ENCODE results near the gene YPEL4. TPM values are rescaled to one million over a fixed set of nuclear protein-coding genes. Genes with fewer than 3 reads are reported as not detected.

The YPEL4 gene
- total RNA-seq, 2 experiments from 2014 or later: 6.9 to 7.1 TPM

GRCh38 chr11:57615308-57615707 is 34.4 kb downstream of the YPEL4 start:
- H3K36me3 Mint-ChIP-seq: no peaks in the 10 kb centered on the region
- POLR2A ChIA-PET: no interaction called here
- H3K27me3 Mint-ChIP-seq: peaks cover 11% of the 10 kb centered on the region
- H3K27ac Mint-ChIP-seq: no peak overlapping the region
- ATAC-seq (ENCODE audit: low read depth) (no peak), DNase-seq (no peak)
- peaks cover 5% of the 10 kb centered on the region for H3K9me3 Mint-ChIP-seq
- H3K4me3 Mint-ChIP-seq: no peak overlapping the region
- H3K4me1 Mint-ChIP-seq: no peaks in the 10 kb centered on the region

- no peak overlapping the region for H3K4me3 Mint-ChIP-seq
- H3K36me3 Mint-ChIP-seq: no peaks in the 10 kb centered on the region
- DNase-seq (no peak), ATAC-seq (ENCODE audit: low read depth) (no peak)
- no peak overlapping the region for H3K27ac Mint-ChIP-seq
- H3K4me1 Mint-ChIP-seq: no peaks in the 10 kb centered on the region
- H3K9me3 Mint-ChIP-seq: peaks cover 2% of the 10 kb centered on the region
- POLR2A ChIA-PET: interaction anchor here (0.6 kb wide), 1 partner anchor 39 kb away, joined by 5 read pairs; no protein-coding TSS in a partner anchor
- H3K27me3 Mint-ChIP-seq: peaks cover 18% of the 10 kb centered on the region
These were observed 35.4 kb downstream of the YPEL4 start for GRCh38 chr11:57614234-57614772.

DNA sequence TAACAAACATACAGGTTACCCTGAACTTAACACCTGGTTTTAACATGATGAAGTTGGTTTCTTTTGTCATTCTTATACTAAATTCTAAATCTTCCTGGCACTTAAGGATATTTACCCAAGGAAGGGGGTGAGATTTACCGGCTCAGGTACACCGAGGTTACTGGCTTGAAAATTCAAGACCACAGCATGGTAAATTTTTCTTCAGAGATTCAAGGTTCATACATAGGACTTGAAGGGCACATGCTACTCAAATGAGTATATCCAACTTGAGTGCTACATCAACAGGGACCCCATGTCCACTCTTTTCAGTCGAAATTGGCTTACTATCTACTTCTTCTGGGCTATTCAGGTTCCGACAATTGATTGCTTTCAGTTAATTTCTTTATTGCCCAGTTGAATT is 39.5 kb downstream of the YPEL4 start:
- Mint-ChIP-seq H3K9me3 (no peaks in the 10 kb centered on the region), H3K27me3 (peaks cover 27% of the 10 kb centered on the region), H3K4me3 (no peak overlapping the region), H3K36me3 (no peaks in the 10 kb centered on the region), H3K27ac (no peak overlapping the region), H3K4me1 (no peaks in the 10 kb centered on the region)
- POLR2A ChIA-PET: no interaction called here
- DNase-seq (no peak), ATAC-seq (ENCODE audit: low read depth) (no peak)

DNA sequence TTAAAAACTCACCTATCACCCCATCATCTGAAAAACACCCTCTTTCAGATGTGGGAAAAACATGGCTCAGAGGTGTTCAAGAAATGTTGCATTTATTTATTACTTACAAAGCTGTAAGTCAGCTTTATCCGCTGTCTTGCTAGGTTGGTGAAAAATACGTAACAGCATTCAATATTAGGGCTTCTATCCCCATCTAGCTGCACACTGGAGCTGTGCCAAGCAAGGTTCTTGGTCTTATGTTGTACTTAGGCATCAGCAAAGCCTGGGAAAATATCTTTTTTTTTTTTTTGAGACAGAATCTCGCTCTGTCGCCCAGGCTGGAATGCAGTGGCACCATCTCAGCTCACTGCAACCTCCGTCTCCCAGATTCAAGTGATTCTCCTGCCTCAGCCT is 44.7 kb downstream of the YPEL4 start:
- Mint-ChIP-seq H3K9me3 (no peaks in the 10 kb centered on the region), H3K36me3 (no peaks in the 10 kb centered on the region), H3K4me3 (no peak overlapping the region), H3K4me1 (no peaks in the 10 kb centered on the region), H3K27ac (no peak overlapping the region), H3K27me3 (peaks cover 26% of the 10 kb centered on the region)
- no peak for DNase-seq
- POLR2A ChIA-PET: no interaction called here
- ATAC-seq (ENCODE audit: low read depth): no peak

DNA sequence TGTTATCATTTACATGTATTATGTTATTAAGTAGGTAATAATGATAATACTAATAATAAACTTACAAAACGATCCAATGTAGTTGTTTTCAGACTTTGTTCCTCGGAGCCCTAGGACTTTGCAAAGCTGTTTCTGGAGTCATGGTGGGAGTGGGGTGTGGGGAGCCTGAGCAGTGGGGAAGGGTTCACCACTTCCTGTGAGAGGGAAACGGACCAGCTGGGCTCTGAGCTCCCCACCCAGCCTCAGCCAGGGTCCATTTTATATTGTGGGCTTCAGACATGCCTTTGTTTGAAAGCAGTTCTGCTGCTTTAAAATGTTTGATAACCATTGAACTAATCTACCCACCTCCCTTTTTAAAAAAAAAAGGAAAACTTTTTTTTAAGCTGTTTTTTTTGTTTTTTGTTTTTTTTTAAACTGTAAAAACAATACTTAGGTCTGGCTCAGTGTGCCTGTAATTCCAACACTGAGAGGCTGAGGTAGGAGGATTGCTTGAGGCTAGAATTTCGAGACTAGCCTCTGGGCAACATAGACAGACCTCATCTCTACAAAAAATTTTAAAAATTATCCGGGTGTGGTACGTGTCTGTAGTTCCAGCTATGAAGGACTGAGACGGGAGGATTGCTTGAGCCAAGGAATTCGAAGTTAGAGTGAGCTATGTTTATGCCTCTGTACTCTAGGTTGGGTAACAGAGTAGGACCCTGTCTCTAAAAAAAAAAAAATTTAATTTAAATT is 45.2 kb downstream of the YPEL4 start:
- Mint-ChIP-seq H3K36me3 (no peaks in the 10 kb centered on the region), H3K27ac (no peak overlapping the region), H3K9me3 (no peaks in the 10 kb centered on the region), H3K27me3 (peaks cover 27% of the 10 kb centered on the region), H3K4me3 (no peak overlapping the region), H3K4me1 (no peaks in the 10 kb centered on the region)
- POLR2A ChIA-PET: no interaction called here
- no peak for ATAC-seq (ENCODE audit: low read depth)
- no peak for DNase-seq

- no peak for DNase-seq
- POLR2A ChIA-PET: interaction anchor here (0.7 kb wide), 1 partner anchor 38 kb away, joined by 3 read pairs; no protein-coding TSS in a partner anchor
- H3K4me1 Mint-ChIP-seq: peaks cover 2% of the 10 kb centered on the region
- no peak overlapping the region for H3K4me3 Mint-ChIP-seq
- H3K27me3 Mint-ChIP-seq: peaks cover 46% of the 10 kb centered on the region
- no peak for ATAC-seq (ENCODE audit: low read depth)
- no peaks in the 10 kb centered on the region for H3K36me3 Mint-ChIP-seq
- no peaks in the 10 kb centered on the region for H3K9me3 Mint-ChIP-seq
- H3K27ac Mint-ChIP-seq: no peak overlapping the region
These were observed 48.4 kb downstream of the YPEL4 start for GRCh38 chr11:57601297-57601696.

DNA sequence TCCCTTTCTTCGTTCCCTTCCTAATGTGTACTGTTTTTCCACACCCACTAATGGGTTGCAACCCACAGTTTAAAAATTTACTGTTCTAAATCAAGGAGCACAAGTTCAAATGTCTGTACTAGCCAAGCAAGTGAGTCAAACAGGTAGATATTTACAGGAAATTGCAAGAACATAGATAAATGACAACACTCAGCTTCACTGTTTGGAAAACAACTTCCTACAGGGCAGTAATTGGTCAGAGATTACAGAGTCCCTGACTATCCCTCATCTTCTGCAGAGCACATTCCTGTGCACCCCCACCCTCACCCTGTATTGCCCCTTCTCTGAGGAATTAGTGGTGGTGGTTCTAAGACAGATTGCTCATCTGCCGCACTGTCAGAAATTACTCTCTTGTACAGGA is 50.3 kb downstream of the YPEL4 start:
- Mint-ChIP-seq H3K4me3 (no peak overlapping the region), H3K36me3 (no peaks in the 10 kb centered on the region), H3K9me3 (no peaks in the 10 kb centered on the region), H3K27ac (no peak overlapping the region), H3K27me3 (peaks cover 48% of the 10 kb centered on the region), H3K4me1 (peaks cover 2% of the 10 kb centered on the region)
- DNase-seq (no peak), ATAC-seq (ENCODE audit: low read depth) (no peak)
- POLR2A ChIA-PET: no interaction called here

- Mint-ChIP-seq H3K27ac (no peak overlapping the region), H3K4me3 (no peak overlapping the region), H3K27me3 (peaks cover 53% of the 10 kb centered on the region), H3K9me3 (no peaks in the 10 kb centered on the region), H3K4me1 (peaks cover 2% of the 10 kb centered on the region), H3K36me3 (no peaks in the 10 kb centered on the region)
- POLR2A ChIA-PET: interaction anchor here (0.6 kb wide), 1 partner anchor 37 kb away, joined by 5 read pairs; no protein-coding TSS in a partner anchor
- ATAC-seq (ENCODE audit: low read depth) (no peak), DNase-seq (no peak)
These were observed 50.9 kb downstream of the YPEL4 start for GRCh38 chr11:57598831-57599155.

DNA sequence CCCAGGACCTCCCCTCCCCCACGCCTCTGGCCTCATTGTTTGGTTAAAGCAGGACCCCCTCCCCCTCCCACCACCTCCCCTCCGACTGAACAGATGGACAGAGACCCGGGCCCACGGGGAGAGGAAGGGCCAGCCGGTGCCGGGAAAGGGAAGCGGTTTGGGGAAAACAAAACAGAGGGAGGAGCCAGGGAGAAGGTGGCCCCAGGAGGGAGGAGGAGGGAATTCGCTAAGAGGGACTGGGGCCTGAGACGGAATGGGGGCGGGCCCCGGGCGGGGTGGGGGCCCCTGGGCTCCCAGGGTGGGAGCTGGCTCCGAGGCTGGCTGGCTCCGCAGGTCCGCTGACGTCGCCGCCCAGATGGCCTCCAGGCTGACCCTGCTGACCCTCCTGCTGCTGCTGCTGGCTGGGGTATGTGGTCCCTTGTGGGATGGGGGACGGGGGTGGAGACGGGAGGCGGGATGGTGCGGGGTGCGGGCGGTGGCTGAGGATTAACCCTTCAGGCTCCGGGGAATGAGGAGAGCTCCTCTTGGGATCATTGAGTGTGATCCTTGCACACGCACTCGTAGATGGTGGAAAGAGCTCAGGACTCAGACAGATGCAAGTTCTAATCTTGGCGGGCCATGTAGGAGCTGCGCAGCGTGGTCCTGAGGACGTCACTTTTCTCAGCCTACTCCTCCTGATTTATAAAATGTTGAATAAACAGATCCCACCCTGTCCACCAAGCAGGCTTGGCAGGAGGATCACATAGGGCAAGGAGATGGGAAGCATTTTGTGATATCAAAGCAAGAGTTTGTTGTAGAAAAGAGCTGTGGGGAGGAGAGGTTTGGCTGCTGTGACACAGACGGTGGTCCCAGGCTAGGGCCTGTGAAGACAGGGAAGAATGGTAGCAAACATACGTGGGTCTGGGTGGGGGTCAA is 51.5 kb downstream of the YPEL4 start:
- H3K4me3 Mint-ChIP-seq: peak overlapping the region; percentile 12
- H3K27me3 Mint-ChIP-seq: peaks cover 53% of the 10 kb centered on the region
- POLR2A ChIA-PET: interaction anchor here (0.6 kb wide), 1 partner anchor 38 kb away, joined by 5 read pairs; no protein-coding TSS in a partner anchor
- no peak for ATAC-seq (ENCODE audit: low read depth)
- H3K4me1 Mint-ChIP-seq: peaks cover 2% of the 10 kb centered on the region
- no peaks in the 10 kb centered on the region for H3K36me3 Mint-ChIP-seq
- H3K9me3 Mint-ChIP-seq: no peaks in the 10 kb centered on the region
- DNase-seq: no peak
- H3K27ac Mint-ChIP-seq: no peak overlapping the region

- no peaks in the 10 kb centered on the region for H3K36me3 Mint-ChIP-seq
- DNase-seq: no peak
- H3K4me1 Mint-ChIP-seq: peaks cover 2% of the 10 kb centered on the region
- H3K27ac Mint-ChIP-seq: no peak within 1 kb of the TSS
- H3K4me3 Mint-ChIP-seq: peak within 1 kb of the TSS; percentile 12
- H3K9me3 Mint-ChIP-seq: no peaks in the 10 kb centered on the region
- peaks cover 53% of the 10 kb centered on the region for H3K27me3 Mint-ChIP-seq
- POLR2A ChIA-PET: no interaction called here
- no peak for ATAC-seq (ENCODE audit: low read depth)
These were observed 52.2 kb downstream of the YPEL4 start, which contains the start of gene SERPING1 for GRCh38 chr11:57597461-57597915. SERPING1 (plus strand) TSS chr11:57597685; CDS start chr11:57598271, 586 bp downstream.

DNA sequence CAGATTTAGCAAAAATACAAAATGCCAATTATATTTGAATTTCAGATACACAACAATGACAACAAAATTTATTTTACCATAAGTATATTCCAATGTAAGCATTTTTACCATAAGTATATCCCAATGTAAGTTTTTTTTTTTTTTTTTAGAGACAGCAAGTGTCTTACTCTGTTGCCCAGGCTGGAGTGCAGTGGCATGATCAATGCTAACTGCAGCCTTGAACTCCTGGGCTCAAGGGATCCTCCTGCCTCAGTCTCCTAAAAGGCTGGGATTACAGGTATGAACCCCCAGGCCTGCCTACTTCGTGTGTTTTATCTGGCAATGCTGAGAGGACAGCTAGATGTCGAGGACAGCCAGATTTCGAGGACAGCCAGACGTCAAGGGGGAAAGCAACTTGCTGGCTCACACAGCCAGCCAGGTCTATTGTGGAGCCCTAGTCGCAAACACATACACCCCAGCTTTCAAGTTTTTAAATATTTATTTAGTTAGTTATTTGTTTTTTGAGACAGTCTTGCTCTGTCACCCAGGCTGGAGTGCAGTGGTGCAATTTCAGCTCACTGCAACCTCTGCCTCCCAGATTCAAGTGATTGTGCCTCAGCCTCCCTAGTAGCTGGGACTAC is 53.3 kb downstream of the YPEL4 start:
- Mint-ChIP-seq H3K36me3 (no peaks in the 10 kb centered on the region), H3K4me3 (no peak overlapping the region), H3K9me3 (no peaks in the 10 kb centered on the region), H3K27me3 (peaks cover 51% of the 10 kb centered on the region), H3K27ac (no peak overlapping the region), H3K4me1 (peaks cover 2% of the 10 kb centered on the region)
- no peak for ATAC-seq (ENCODE audit: low read depth)
- DNase-seq: no peak
- POLR2A ChIA-PET: interaction anchor here (0.6 kb wide), 1 partner anchor 57 kb away, joined by 3 read pairs; no protein-coding TSS in a partner anchor

Data from activated naive CD8-positive, alpha-beta T cell treated with anti-CD3 and anti-CD28 coated beads, Interleukin-2, amount 10 ng/mL, durations not matched to agents 7 days and 5 days (primary cell).